Body of pancreas (tissue), 4 donors: Measurements from ENCODE around the gene IDH2. TPM values are rescaled to one million over a fixed set of nuclear protein-coding genes. Genes with fewer than 3 reads are reported as not detected.

Source experiments
- ATAC-seq: fragments of 150-250 bp; one replicate; pipeline ENCODE4 v1.9.1; 2016
- DNase-seq, 4 donors: peaks; one replicate each; pipeline ENCODE4 v3.0.0-alpha.2; 2019
- H3K27ac ChIP-seq, 4 donors: fragments of 200-600 bp; sonication (generic); 1 replicate in 3 of 4; 2 replicates in 1 of 4; pipeline versions ENCODE4 v1.5.1 to v1.6.1; 2016 to 2019; ENCODE audit warnings: mild to moderate bottlenecking in 1 of 4, mixed read lengths in 1 of 4, moderate library complexity in 1 of 4
- H3K27me3 ChIP-seq, 2 donors: fragments of 200-600 bp; sonication (generic); one replicate each; pipeline ENCODE4 v1.6.0; 2016; ENCODE audit warnings: mild to moderate bottlenecking in 1 of 2
- H3K36me3 ChIP-seq, 2 donors: fragments of 200-600 bp; sonication (generic); replicated peaks in 1 of 2; 2 replicates each; pipeline ENCODE4 v1.5.1; 2016; ENCODE audit warnings: low read depth in 2 of 2; ENCODE audit not compliant: insufficient read depth in 1 of 2
- H3K4me1 ChIP-seq: fragments of 200-600 bp; sonication (generic); one replicate; pipeline ENCODE4 v1.6.0; 2016
- H3K4me3 ChIP-seq, 2 donors: fragments of 200-600 bp; sonication (generic); 1 replicate in 1 of 2; 2 replicates in 1 of 2; pipeline ENCODE4 v1.5.1; 2016 to 2019
- H3K9me3 ChIP-seq, 3 donors: fragments of 200-600 bp; sonication (generic); 1 replicate in 2 of 3; 2 replicates in 1 of 3; pipeline ENCODE4 v1.5.1; 2016
- CTCF ChIP-seq, 7 experiments: fragments of 450-650 bp in 4 of 7; fragments of 200-600 bp in 3 of 7; sonication (generic) in 3 of 7; IDR thresholded peaks; one replicate each; pipeline ENCODE4 v1.5.1; 2016 to 2019; ENCODE audit warnings: antibody characterized with exemption in 7 of 7
- POLR2A ChIP-seq, 3 donors: fragments of 450-650 bp; IDR thresholded peaks; one replicate each; pipeline ENCODE4 v1.6.1; 2016; ENCODE audit warnings: antibody characterized with exemption in 3 of 3, mild to moderate bottlenecking in 2 of 3
- WGBS, 2 donors: methylation state at CpG; one replicate each; pipeline ENCODE4 v1.1.5; 2017; 5-methylcytosine and 5-hydroxymethylcytosine counted together
- intact Hi-C: fragments of 100-400 bp; cut with DNase I; formaldehyde crosslinking; loops from one replicate; pipeline ENCODE4 v1.15.1; 2023
- total RNA-seq, 2 donors: library from RNA; depleted of rRNA; stranded (reverse); fragments of >200 nt; gene quantifications; one replicate each; pipeline ENCODE4 v1.1.0, GENCODE V29; 2016

Gene IDH2
- total RNA-seq, 2 donors from 2014 or later = 77.5 to 78.6 TPM

GRCh38 chr15:90126596-90127435, 24.5 kb upstream of the IDH2 start:
- peaks cover 12% of the 10 kb centered on the region for H3K4me1 ChIP-seq
- H3K36me3 ChIP-seq = no peaks in the 10 kb centered on the region
- no peaks in the 10 kb centered on the region for H3K27me3 ChIP-seq
- no peak for TF ChIP-seq POLR2A (IDR thresholded peaks at IDR 0.05)
- TF ChIP-seq CTCF (IDR thresholded peaks at IDR 0.05) = no peak
- 23 to 25% methylated on average over 10 of the region's 10 CpGs for WGBS, 2 donors
- intact Hi-C loops = no loop called here
- no peaks in the 10 kb centered on the region for H3K9me3 ChIP-seq
- no peak overlapping the region for H3K4me3 ChIP-seq
- ATAC-seq (peak; percentile 67), DNase-seq (peak; percentile 43 to 72 (median 57))
- H3K27ac ChIP-seq = peak overlapping the region in 1 of 4 donors; percentile 2

- Histone ChIP-seq H3K9me3 (no peaks in the 10 kb centered on the region), H3K27ac (peak overlapping the region in 1 of 4 donors; percentile 21), H3K4me3 (no peak overlapping the region), H3K36me3 (no peaks in the 10 kb centered on the region), H3K27me3 (no peaks in the 10 kb centered on the region), H3K4me1 (peaks cover 12% of the 10 kb centered on the region)
- DNase-seq (peak; percentile 61 to 75 (median 70)), ATAC-seq (peak; percentile 59)
- intact Hi-C loops = no loop called here
- TF ChIP-seq POLR2A (IDR thresholded peaks at IDR 0.05) (no peak), CTCF (IDR thresholded peaks at IDR 0.05) (no peak)
- 22 to 37% methylated on average over 6 of the region's 6 CpGs for WGBS, 2 donors
Measured at GRCh38 chr15:90126022-90126421, 23.8 kb upstream of the IDH2 start.

- Histone ChIP-seq H3K27ac (no peak overlapping the region), H3K27me3 (no peaks in the 10 kb centered on the region), H3K4me3 (no peak overlapping the region), H3K4me1 (peaks cover 12% of the 10 kb centered on the region), H3K36me3 (no peaks in the 10 kb centered on the region), H3K9me3 (no peaks in the 10 kb centered on the region)
- intact Hi-C loops = no loop called here
- ATAC-seq (peak; percentile 39), DNase-seq (no peak)
- TF ChIP-seq POLR2A (IDR thresholded peaks at IDR 0.05) = no peak
- TF ChIP-seq CTCF (IDR thresholded peaks at IDR 0.05) = no peak
Measured at GRCh38 chr15:90124507-90124906, 22.2 kb upstream of the IDH2 start.

GRCh38 chr15:90121086-90121485, 18.8 kb upstream of the IDH2 start:
- Histone ChIP-seq H3K9me3 (no peaks in the 10 kb centered on the region), H3K4me1 (peaks cover 4% of the 10 kb centered on the region), H3K27ac (no peak overlapping the region), H3K27me3 (no peaks in the 10 kb centered on the region), H3K4me3 (no peak overlapping the region), H3K36me3 (no peaks in the 10 kb centered on the region)
- no peak for DNase-seq
- no peak for ATAC-seq
- intact Hi-C loops = no loop called here
- 84 to 89% methylated on average over 5 to 6 of the region's 6 CpGs for WGBS, 2 donors
- TF ChIP-seq CTCF (IDR thresholded peaks at IDR 0.05) = no peak
- TF ChIP-seq POLR2A (IDR thresholded peaks at IDR 0.05) = no peak

- Histone ChIP-seq H3K9me3 (peaks cover 0 to 3% (median 0%) of the 10 kb centered on the region in 3 donors), H3K4me1 (no peaks in the 10 kb centered on the region), H3K27ac (no peak overlapping the region), H3K36me3 (no peaks in the 10 kb centered on the region), H3K27me3 (no peaks in the 10 kb centered on the region), H3K4me3 (no peak overlapping the region)
- TF ChIP-seq CTCF (IDR thresholded peaks at IDR 0.05) (no peak), POLR2A (IDR thresholded peaks at IDR 0.05) (no peak)
- ATAC-seq = no peak
- intact Hi-C loops = no loop called here
- no peak for DNase-seq
Measured at GRCh38 chr15:90119367-90119766, 17.1 kb upstream of the IDH2 start.
